ENCODE data around the gene FAM161B. TPM values are rescaled to one million over a fixed set of nuclear protein-coding genes. Genes with fewer than 3 reads are reported as not detected.
"Not testable (repeated sequence)": the region's sequence is repeated elsewhere in the genome, so short reads cannot be mapped to it uniquely, and the experiment has no call there.

FAM161B gene, protein sequence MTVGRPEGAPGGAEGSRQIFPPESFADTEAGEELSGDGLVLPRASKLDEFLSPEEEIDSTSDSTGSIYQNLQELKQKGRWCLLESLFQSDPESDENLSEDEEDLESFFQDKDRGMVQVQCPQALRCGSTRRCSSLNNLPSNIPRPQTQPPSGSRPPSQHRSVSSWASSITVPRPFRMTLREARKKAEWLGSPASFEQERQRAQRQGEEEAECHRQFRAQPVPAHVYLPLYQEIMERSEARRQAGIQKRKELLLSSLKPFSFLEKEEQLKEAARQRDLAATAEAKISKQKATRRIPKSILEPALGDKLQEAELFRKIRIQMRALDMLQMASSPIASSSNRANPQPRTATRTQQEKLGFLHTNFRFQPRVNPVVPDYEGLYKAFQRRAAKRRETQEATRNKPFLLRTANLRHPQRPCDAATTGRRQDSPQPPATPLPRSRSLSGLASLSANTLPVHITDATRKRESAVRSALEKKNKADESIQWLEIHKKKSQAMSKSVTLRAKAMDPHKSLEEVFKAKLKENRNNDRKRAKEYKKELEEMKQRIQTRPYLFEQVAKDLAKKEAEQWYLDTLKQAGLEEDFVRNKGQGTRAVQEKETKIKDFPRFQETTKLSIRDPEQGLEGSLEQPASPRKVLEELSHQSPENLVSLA
- total RNA-seq (2014; rRNA removed; shearing (Covaris generic)), result 0.66 and 1.9 TPM in 2 replicates

DNA sequence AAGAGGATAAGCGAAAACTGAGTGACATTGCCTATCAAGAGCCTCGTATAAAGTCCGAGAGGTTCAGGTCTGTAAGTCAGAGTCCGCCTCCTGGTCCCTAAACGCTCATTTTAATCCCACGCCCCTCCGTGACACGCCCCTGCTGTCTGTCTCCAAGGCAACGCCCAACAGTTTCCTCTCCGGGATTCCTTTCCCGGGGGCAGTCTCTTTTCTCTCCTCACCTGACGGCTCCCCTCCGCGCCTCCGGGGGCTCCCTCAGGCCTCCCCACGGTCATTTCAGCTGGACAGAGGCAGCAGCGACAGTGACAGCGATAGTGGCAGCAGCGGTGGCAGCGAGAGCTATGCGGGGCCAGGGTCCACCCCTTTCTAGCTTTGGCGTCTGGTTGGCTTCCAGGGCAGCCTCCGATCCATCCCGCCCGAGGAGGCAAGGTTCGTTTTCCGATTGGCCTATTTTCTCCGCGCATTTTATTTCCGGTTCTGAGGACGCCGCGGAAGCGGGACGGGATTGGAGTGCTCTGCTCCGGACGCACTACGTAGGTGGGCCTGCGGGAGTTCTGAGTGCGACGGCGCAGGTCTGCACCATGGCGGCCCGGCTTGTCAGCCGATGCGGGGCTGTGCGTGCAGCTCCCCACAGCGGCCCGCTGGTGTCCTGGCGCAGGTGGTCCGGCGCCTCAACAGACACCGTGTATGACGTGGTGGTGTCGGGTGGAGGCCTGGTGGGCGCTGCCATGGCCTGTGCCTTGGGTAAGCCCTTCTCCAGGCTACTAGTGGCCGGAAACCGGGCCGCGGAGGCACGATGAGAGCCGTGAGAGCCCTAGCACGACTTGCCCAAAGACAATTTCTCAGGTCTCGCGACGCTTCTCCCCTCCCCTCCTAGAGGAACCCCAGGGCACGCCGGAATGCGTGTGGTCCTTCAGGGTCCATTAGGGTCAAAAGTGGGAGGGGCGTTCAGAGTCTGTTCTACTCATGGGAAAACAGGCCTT is at the start of gene FAM161B, which contains the start of gene COQ6:
TSS of gene FAM161B (minus strand) at position 343 of the 983 bp plus-strand sequence. CDS start at position 275, 68 bp downstream.
TSS of gene COQ6 (plus strand) at position 551 of the 983 bp plus-strand sequence. CDS start at position 582, 31 bp downstream.
- H3K9me3 ChIP-seq (replicated peaks), result no peaks in the 10 kb centered on the region
- peaks cover 9% of the 10 kb centered on the region; the same call in 1 of the 2 replicates for H3K36me3 ChIP-seq
- peak within 1 kb of the TSS; percentile 93 for H3K27ac ChIP-seq
- no peaks in the 10 kb centered on the region for H3K27me3 ChIP-seq (replicated peaks)
- H3K4me1 ChIP-seq (replicated peaks), result peaks cover 10% of the 10 kb centered on the region
- peak within 1 kb of the TSS; percentile 69 for H3K4me3 ChIP-seq
- peak; percentile 94 to 96 for DNase-seq (ENCODE audit: low read depth in 1 of 2, low spot score in 2 of 2)

DNA sequence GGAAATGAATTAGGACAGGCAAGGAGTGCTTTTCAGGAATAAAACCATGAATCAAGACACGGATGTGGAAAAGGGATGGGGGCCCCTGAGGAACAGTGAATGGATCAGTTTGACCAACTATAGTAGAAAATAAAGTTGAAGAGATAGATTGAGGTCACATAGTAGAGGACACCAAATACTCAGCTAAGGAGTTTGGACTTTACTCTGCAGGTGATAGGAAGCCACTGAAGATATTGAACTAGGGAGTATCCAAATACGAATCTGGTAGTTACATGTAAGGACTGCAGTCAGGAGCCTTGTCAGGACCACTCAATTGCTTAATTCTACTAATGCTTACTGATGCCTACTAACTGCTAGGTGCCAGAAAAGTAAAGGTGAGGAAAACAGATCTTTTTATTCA is 48.8 kb upstream of the FAM161B start:
- H3K4me1 ChIP-seq (replicated peaks), result no peaks in the 10 kb centered on the region
- no peak overlapping the region for H3K27ac ChIP-seq
- H3K9me3 ChIP-seq (replicated peaks), result no peaks in the 10 kb centered on the region
- H3K36me3 ChIP-seq, result no peaks in the 10 kb centered on the region
- H3K4me3 ChIP-seq, result no peak overlapping the region
- no peak for DNase-seq (ENCODE audit: low read depth in 1 of 2, low spot score in 2 of 2)
- H3K27me3 ChIP-seq (replicated peaks), result no peaks in the 10 kb centered on the region

DNA sequence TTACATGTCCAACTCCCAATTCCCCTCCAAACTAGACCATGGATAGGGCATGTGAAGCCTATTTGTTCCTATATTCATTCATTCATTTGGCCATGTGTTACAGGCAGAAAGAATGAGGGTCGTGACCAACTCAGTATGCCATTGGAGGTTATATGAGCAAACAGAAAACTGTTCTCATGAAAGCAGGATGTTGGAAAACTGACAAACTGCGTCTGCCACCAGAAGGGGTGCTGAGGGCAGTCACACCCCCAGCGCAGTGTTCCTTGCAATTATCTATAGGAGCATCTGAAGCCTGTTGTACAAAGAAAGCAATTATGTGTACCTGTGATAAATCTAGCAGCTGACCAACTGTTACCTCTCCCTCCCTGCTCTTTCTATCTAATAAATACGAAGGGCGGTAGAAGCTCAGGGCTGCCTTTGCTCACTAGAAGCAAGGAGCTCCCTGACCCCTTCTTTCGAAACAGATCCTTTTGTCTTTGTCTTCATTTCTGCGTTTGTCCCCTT is 48.1 kb upstream of the FAM161B start:
- Histone ChIP-seq H3K36me3 (no peaks in the 10 kb centered on the region), H3K27ac (no peak overlapping the region), H3K9me3 (replicated peaks) (no peaks in the 10 kb centered on the region), H3K27me3 (replicated peaks) (no peaks in the 10 kb centered on the region), H3K4me3 (no peak overlapping the region), H3K4me1 (replicated peaks) (no peaks in the 10 kb centered on the region)
- no peak for DNase-seq (ENCODE audit: low read depth in 1 of 2, low spot score in 2 of 2)

DNA sequence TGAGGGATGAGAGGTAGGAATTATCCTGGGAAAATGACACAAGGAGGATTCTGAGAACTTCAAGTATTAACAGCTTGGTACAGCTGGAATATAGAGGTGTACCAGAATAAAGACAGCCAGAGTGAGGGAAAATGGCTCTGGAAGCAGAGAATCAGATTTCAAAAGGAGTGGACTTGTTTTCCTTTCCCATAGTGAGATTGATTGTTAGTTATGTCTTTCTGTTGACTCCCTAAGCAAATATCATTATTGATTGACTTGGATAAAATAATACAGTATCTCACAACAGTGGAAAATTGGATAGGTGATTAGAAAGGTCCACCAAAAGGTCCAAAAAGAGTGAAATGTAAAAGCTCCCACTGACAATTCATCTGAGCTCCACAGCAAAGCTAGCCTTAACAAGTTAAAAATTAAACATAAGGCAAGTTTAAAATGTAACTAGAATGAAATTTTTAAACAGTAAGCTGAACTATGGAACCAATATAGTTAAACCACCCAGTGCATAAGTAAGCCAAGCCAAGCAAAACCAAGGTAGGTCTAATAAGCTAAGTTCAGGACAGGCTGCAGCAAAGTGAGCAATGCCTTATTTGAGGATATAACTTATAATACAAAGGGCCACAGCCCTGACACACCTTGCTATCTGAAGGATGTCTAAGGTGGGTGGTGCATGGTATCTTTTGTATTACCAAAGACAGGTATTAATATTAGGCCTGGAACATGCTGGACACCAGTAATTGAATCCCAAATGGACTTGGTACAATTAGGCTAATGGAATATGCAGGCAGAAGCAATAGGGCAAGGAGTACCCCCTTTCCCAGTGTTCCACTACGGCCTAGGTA is 47.4 kb upstream of the FAM161B start:
- Histone ChIP-seq H3K9me3 (replicated peaks) (no peaks in the 10 kb centered on the region), H3K4me3 (no peak overlapping the region), H3K27ac (no peak overlapping the region), H3K27me3 (replicated peaks) (no peaks in the 10 kb centered on the region), H3K4me1 (replicated peaks) (no peaks in the 10 kb centered on the region), H3K36me3 (no peaks in the 10 kb centered on the region)
- DNase-seq (ENCODE audit: low read depth in 1 of 2, low spot score in 2 of 2), result no peak

DNA sequence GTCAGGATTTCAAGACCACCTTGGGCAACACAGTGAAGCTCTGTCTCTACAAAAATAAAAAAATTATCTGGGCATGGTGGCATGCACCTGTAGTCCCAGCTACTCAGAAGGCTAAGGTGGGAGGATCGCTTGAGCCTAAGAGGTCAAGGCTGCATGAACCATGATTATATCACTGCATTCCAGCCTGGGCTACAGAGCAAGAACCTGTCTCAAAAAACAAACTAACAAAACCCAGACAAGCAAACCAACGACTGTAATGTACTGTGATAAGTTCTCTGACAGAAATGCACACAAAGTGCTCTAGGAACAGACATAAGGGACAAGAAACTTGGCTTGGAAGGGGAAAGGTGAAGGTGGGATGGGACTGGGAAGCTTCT is 46.8 kb upstream of the FAM161B start:
- H3K27ac ChIP-seq, result no peak overlapping the region
- no peaks in the 10 kb centered on the region for H3K9me3 ChIP-seq (replicated peaks)
- H3K36me3 ChIP-seq, result no peaks in the 10 kb centered on the region
- no peak overlapping the region for H3K4me3 ChIP-seq
- DNase-seq (ENCODE audit: low read depth in 1 of 2, low spot score in 2 of 2), result no peak
- no peaks in the 10 kb centered on the region for H3K4me1 ChIP-seq (replicated peaks)
- H3K27me3 ChIP-seq (replicated peaks), result no peaks in the 10 kb centered on the region

DNA sequence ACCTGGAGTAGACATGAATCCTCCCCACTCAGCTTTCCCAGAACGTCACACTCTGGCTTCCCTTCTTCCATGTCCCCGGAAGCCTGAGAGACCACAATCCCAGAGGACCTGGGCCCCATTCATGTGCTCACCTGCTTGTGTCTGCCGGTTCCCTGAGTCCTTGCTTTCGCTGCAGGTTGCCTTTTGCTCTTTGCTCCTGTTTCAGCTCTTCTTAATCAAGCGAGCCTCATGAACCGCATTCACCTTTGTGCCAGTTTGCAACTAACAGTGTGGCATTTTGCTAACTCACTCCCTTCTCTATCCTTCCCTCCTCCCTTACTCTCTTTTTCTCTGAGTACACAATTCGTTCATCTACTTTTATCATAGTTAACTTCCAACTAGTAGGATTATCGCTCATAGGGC is 46.1 kb upstream of the FAM161B start:
- no peaks in the 10 kb centered on the region for H3K27me3 ChIP-seq (replicated peaks)
- DNase-seq (ENCODE audit: low read depth in 1 of 2, low spot score in 2 of 2), result no peak

DNA sequence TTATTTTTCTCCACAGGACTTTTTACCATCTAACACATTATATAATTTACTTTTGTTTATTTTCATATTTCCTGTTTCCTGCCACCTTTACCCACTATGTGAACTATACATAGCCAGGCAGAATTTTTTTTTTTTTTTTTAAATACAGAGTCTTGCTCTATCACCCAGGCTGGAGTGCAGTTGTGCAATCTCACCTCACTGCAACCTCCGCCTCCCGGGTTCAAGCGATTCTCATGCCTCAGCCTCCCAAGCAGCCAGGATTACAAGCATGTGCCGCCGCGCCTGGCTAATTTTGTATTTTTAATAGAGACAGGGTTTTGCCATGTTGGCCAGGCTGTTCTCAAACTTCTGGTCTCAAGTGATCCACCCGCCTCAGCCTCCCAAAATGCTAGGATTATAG is 45.0 kb upstream of the FAM161B start:
- not testable (repeated sequence) for H3K27me3 ChIP-seq (replicated peaks); H3K4me3 ChIP-seq; DNase-seq (ENCODE audit: low read depth in 1 of 2, low spot score in 2 of 2); H3K36me3 ChIP-seq; H3K9me3 ChIP-seq (replicated peaks); H3K27ac ChIP-seq; H3K4me1 ChIP-seq (replicated peaks)

More for the DNA sequence above, 46.1 kb upstream of the FAM161B start:
- no peaks in the 10 kb centered on the region for H3K9me3 ChIP-seq (replicated peaks)
- H3K27ac ChIP-seq, result no peak overlapping the region
- H3K4me3 ChIP-seq, result no peak overlapping the region
- no peaks in the 10 kb centered on the region for H3K4me1 ChIP-seq (replicated peaks)
- H3K36me3 ChIP-seq, result no peaks in the 10 kb centered on the region

DNA sequence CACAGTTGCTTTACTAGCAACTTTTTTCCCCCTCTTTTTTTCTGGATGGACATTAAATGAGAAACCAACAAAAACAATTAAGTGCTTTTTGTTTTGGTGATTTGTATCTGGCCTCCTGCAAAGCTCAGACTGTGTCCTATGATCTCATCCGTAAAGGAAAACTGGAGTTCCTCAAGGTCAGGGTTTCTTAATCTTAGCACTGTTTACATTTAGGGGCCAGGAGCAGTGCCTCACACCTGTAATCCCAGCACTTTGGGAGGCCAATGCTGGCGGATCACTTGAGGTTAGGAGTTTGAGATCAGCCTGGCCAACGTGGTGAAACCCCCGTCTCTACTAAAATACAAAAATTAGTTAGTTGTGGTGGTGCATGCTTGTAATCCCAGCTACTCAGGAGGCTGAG is 41.2 kb upstream of the FAM161B start:
- H3K9me3 ChIP-seq (replicated peaks), result no peaks in the 10 kb centered on the region
- no peaks in the 10 kb centered on the region for H3K27me3 ChIP-seq (replicated peaks)
- H3K4me3 ChIP-seq, result no peak overlapping the region
- H3K27ac ChIP-seq, result no peak overlapping the region
- no peak for DNase-seq (ENCODE audit: low read depth in 1 of 2, low spot score in 2 of 2)
- no peaks in the 10 kb centered on the region for H3K4me1 ChIP-seq (replicated peaks)
- H3K36me3 ChIP-seq, result no peaks in the 10 kb centered on the region

DNA sequence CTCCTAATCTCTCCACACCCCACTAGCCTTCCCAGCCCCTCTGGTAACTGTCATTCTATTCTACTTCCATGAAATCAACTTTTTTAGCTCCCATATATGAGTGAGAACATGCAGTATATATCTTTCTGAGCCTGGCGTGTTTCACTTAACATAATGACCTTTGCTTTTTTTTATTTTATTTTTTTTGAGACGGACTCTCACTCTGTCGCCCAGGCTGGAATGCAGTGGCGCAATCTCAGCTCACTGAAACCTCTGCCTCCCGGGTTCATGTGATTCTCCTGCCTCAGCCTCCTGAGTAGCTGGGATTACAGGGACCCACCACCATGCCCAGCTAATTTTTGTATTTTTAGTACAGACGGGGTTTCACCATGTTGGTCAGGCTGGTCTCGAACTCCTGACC is 38.8 kb upstream of the FAM161B start:
- DNase-seq (ENCODE audit: low read depth in 1 of 2, low spot score in 2 of 2); H3K27ac ChIP-seq; H3K9me3 ChIP-seq (replicated peaks); H3K27me3 ChIP-seq (replicated peaks); H3K4me3 ChIP-seq; H3K36me3 ChIP-seq; H3K4me1 ChIP-seq (replicated peaks): not testable (repeated sequence)

DNA sequence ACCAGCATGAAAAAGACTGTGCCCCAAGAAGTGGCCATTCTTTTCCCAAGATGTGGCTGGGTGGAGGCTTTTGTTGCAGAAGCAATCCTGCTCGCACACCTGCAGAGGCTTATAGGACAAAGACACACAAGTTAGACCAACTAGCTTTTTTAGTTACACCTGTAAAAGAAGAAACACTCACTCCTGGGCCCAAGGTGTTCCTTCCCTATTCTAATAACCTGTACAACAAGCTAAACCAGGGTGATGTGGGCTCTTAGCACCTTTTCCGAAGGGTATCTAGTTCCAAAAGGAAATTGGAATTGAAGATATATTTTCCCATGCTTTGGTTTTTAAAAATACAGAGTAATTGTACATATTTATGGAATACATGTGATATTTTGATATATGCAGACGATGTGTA is 38.2 kb upstream of the FAM161B start:
- Histone ChIP-seq H3K27me3 (replicated peaks) (no peaks in the 10 kb centered on the region), H3K9me3 (replicated peaks) (no peaks in the 10 kb centered on the region), H3K4me3 (no peak overlapping the region), H3K4me1 (replicated peaks) (no peaks in the 10 kb centered on the region), H3K36me3 (no peaks in the 10 kb centered on the region), H3K27ac (no peak overlapping the region)
- DNase-seq (ENCODE audit: low read depth in 1 of 2, low spot score in 2 of 2), result no peak

DNA sequence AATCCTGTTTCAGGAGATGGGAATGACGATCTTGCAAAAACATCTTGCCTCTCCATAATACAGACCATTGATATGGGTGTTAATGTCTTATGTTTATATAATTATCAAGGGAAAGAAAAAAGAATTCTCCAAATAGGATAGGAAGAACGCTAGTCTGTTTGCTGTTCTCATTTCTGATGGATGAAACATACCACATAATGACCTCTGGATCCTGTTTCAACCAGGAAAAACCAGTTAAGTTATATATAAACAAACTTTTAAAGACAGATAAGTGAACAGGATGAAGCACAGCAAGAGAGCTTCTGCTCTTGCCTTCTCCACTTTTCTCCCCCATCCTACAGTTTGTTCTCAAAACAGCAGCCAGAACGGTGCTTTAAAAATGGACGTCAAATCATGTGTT is 28.0 kb upstream of the FAM161B start:
- H3K36me3 ChIP-seq, result no peaks in the 10 kb centered on the region
- H3K9me3 ChIP-seq (replicated peaks), result no peaks in the 10 kb centered on the region
- no peak overlapping the region for H3K4me3 ChIP-seq
- no peak overlapping the region for H3K27ac ChIP-seq
- H3K27me3 ChIP-seq (replicated peaks), result no peaks in the 10 kb centered on the region
- peaks cover 8% of the 10 kb centered on the region for H3K4me1 ChIP-seq (replicated peaks)
- peak in 1 of 2 experiments; percentile 3 for DNase-seq (ENCODE audit: low read depth in 1 of 2, low spot score in 2 of 2)

DNA sequence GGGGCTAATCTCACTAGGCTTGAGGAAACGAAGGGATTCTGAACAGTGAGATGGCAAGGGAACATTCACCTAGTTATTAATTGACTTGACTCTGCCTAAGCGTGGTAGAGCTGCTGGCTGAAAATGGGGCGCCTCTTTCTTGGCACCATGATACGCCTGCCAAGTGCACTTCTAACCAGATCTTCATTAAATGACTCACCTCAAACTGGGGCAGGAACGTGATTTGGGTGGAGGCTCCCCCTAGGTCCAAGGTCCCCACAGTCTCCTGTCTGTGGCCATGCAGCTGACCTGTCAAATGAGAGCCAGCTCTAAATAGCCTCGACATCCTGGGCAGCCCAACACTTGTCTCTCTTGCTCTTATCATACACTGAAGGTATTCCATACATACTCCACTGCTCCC is 26.2 kb upstream of the FAM161B start:
- DNase-seq (ENCODE audit: low read depth in 1 of 2, low spot score in 2 of 2), result no peak
- no peaks in the 10 kb centered on the region for H3K27me3 ChIP-seq (replicated peaks)
- no peak overlapping the region for H3K27ac ChIP-seq
- peaks cover 8% of the 10 kb centered on the region for H3K4me1 ChIP-seq (replicated peaks)
- no peaks in the 10 kb centered on the region for H3K36me3 ChIP-seq
- H3K9me3 ChIP-seq (replicated peaks), result no peaks in the 10 kb centered on the region
- no peak overlapping the region for H3K4me3 ChIP-seq

DNA sequence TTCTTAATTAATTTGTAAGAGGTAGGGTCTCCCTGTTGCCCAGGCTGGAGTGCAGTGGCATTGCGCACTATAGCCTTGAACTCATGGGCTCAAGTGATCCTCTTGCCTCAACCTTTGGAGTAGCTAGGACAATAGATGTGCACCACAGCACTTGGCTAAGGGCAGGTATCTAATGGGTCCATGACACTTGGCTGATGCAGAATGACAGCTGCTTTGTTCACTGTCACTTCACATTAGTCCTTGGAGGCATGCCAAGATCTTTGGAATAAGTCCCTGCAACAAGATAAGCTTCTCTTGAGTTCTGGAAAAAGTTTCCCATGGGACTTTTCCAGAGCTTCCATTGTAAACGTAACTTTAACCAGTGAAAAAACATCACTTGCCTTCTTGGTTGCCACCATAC is 23.6 kb upstream of the FAM161B start:
- H3K4me1 ChIP-seq (replicated peaks), result peaks cover 8% of the 10 kb centered on the region
- H3K9me3 ChIP-seq (replicated peaks), result no peaks in the 10 kb centered on the region
- H3K4me3 ChIP-seq, result no peak overlapping the region
- no peaks in the 10 kb centered on the region for H3K36me3 ChIP-seq
- no peak overlapping the region for H3K27ac ChIP-seq
- no peaks in the 10 kb centered on the region for H3K27me3 ChIP-seq (replicated peaks)
- DNase-seq (ENCODE audit: low read depth in 1 of 2, low spot score in 2 of 2), result no peak

Measured in SJSA1 (cell line).